Measurements from ENCODE around the gene TEX44. TPM values are rescaled to one million over a fixed set of nuclear protein-coding genes. Genes with fewer than 3 reads are reported as not detected.

Gene TEX44
- total and polyA plus RNA-seq, 2 donors (not counting 1 experiment from before 2014, with no cell fraction given), result not detected

GRCh38 chr2:231563378-231563961 is 29.2 kb upstream of the TEX44 start:
- H3K4me3 Mint-ChIP-seq, result no peak overlapping the region
- Histone ChIP-seq H4K20me1 (ENCODE audit: control insufficient read depth, insufficient read depth, low read length, poor library complexity, severe bottlenecking) (no peaks in the 10 kb centered on the region), H3K9ac (ENCODE audit: low read length) (no peak overlapping the region), H3K27ac (ENCODE audit: low read length in 2 of 2) (no peak overlapping the region), H3K79me2 (ENCODE audit: control insufficient read depth, insufficient read depth, low read length) (no peaks in the 10 kb centered on the region), H2AFZ (ENCODE audit: insufficient read depth, low read depth, low read length, poor library complexity, severe bottlenecking) (no peak overlapping the region), H3K4me3 (ENCODE audit: control extremely low read depth in 1 of 5, extremely low read depth in 1 of 5, insufficient read depth in 1 of 5, low read depth in 2 of 5, low read length in 4 of 5) (no peak overlapping the region), H3K36me3 (replicated peaks in 1 of 2; ENCODE audit: control extremely low read depth in 1 of 2, control insufficient read depth in 1 of 2, extremely low read depth in 1 of 2, insufficient read depth in 2 of 2, low read length in 1 of 2) (no peaks in the 10 kb centered on the region), H3K4me1 (ENCODE audit: control insufficient read depth in 2 of 2, insufficient read depth in 2 of 2, low read length in 2 of 2) (no peaks in the 10 kb centered on the region), H3K4me2 (replicated peaks; ENCODE audit: low read depth, low read length, poor library complexity, severe bottlenecking) (no peak overlapping the region), H3K9me3 (ENCODE audit: control extremely low read depth in 1 of 3, control insufficient read depth in 2 of 3, insufficient read depth in 1 of 3, low read length in 2 of 3) (no peaks in the 10 kb centered on the region), H3K27me3 (replicated peaks in 1 of 4; ENCODE audit: control extremely low read depth in 1 of 4, control insufficient read depth in 3 of 4, insufficient read depth in 4 of 4, low read length in 3 of 4) (no peaks in the 10 kb centered on the region)
- H3K27ac Mint-ChIP-seq, result no peak overlapping the region
- H3K9me3 Mint-ChIP-seq (ENCODE audit: insufficient read depth), result no peaks in the 10 kb centered on the region
- ATAC-seq (ENCODE audit: low read depth) (peak; percentile 62), DNase-seq (peak; percentile 37)
- CTCF ChIA-PET, result interaction anchor here (0.6 to 2.9 kb wide), 11 partner anchors 9 to 151 kb away, joined by 3 to 16 read pairs (median 4); no protein-coding TSS in a partner anchor
- no peaks in the 10 kb centered on the region for H3K4me1 Mint-ChIP-seq
- intact Hi-C loops (cut with micrococcal nuclease), result loop anchor here (1.0 kb wide), 1 partner anchor 38 kb away; no protein-coding TSS in a partner anchor
- 40% methylated on average over 1 of the region's 3 CpGs for WGBS (ENCODE audit: insufficient coverage)
- no peak for TF ChIP-seq EZH2 (IDR thresholded peaks at IDR 0.05; ENCODE audit: borderline replicate concordance, insufficient read depth, low read depth, low read length, poor library complexity, severe bottlenecking)
- no peak for TF ChIP-seq CTCF (IDR thresholded peaks at IDR 0.05)
- H3K27me3 Mint-ChIP-seq, result no peaks in the 10 kb centered on the region
- POLR2A ChIA-PET, result interaction anchor here (0.6 kb wide), 2 partner anchors 34 to 104 kb away, joined by 3 to 4 read pairs; no protein-coding TSS in a partner anchor

- H3K27me3 Mint-ChIP-seq, result no peaks in the 10 kb centered on the region
- H3K27ac ChIP-seq (ENCODE audit: low read length in 2 of 2), result no peak overlapping the region
- H2AFZ ChIP-seq (ENCODE audit: insufficient read depth, low read depth, low read length, poor library complexity, severe bottlenecking), result no peak overlapping the region
- no peaks in the 10 kb centered on the region for H3K36me3 ChIP-seq (replicated peaks in 1 of 2; ENCODE audit: control extremely low read depth in 1 of 2, control insufficient read depth in 1 of 2, extremely low read depth in 1 of 2, insufficient read depth in 2 of 2, low read length in 1 of 2)
- H3K27ac Mint-ChIP-seq, result no peak overlapping the region
- H3K4me3 ChIP-seq (ENCODE audit: control extremely low read depth in 1 of 5, extremely low read depth in 1 of 5, insufficient read depth in 1 of 5, low read depth in 2 of 5, low read length in 4 of 5), result no peak overlapping the region
- no peaks in the 10 kb centered on the region for H3K4me1 ChIP-seq (ENCODE audit: control insufficient read depth in 2 of 2, insufficient read depth in 2 of 2, low read length in 2 of 2)
- WGBS (ENCODE audit: insufficient coverage), result 100% methylated on average over 2 of the region's 4 CpGs
- no peaks in the 10 kb centered on the region for H4K20me1 ChIP-seq (ENCODE audit: control insufficient read depth, insufficient read depth, low read length, poor library complexity, severe bottlenecking)
- no peaks in the 10 kb centered on the region for H3K9me3 ChIP-seq (ENCODE audit: control extremely low read depth in 1 of 3, control insufficient read depth in 2 of 3, insufficient read depth in 1 of 3, low read length in 2 of 3)
- TF ChIP-seq EZH2 (IDR thresholded peaks at IDR 0.05; ENCODE audit: borderline replicate concordance, insufficient read depth, low read depth, low read length, poor library complexity, severe bottlenecking) (no peak), CTCF (IDR thresholded peaks at IDR 0.05) (no peak)
- H3K9me3 Mint-ChIP-seq (ENCODE audit: insufficient read depth), result no peaks in the 10 kb centered on the region
- ChIA-PET CTCF (interaction anchor here (0.7 to 1.4 kb wide), 6 partner anchors 8 to 89 kb away, joined by 3 to 5 read pairs (median 3); no protein-coding TSS in a partner anchor), POLR2A (interaction anchor here (0.6 kb wide), 1 partner anchor 141 kb away, joined by 3 read pairs; no protein-coding TSS in a partner anchor)
- DNase-seq, result no peak
- H3K4me1 Mint-ChIP-seq, result no peaks in the 10 kb centered on the region
- ATAC-seq (ENCODE audit: low read depth), result no peak
- no peak overlapping the region for H3K4me2 ChIP-seq (replicated peaks; ENCODE audit: low read depth, low read length, poor library complexity, severe bottlenecking)
- H3K4me3 Mint-ChIP-seq, result no peak overlapping the region
- intact Hi-C loops (cut with micrococcal nuclease), result no loop called here
- H3K79me2 ChIP-seq (ENCODE audit: control insufficient read depth, insufficient read depth, low read length), result no peaks in the 10 kb centered on the region
- no peak overlapping the region for H3K9ac ChIP-seq (ENCODE audit: low read length)
- H3K27me3 ChIP-seq (replicated peaks in 1 of 4; ENCODE audit: control extremely low read depth in 1 of 4, control insufficient read depth in 3 of 4, insufficient read depth in 4 of 4, low read length in 3 of 4), result no peaks in the 10 kb centered on the region
These were observed 26.6 kb upstream of the TEX44 start for GRCh38 chr2:231565887-231566594.
